ENCODE measurements around the gene DUSP10. TPM values are rescaled to one million over a fixed set of nuclear protein-coding genes. Genes with fewer than 3 reads are reported as not detected.

The DUSP10 gene
- total and polyA plus RNA-seq, 2 of the 13 experiments (the other 11 are each of a cell fraction or from before 2014, with no cell fraction given): 2.1 to 4.4 TPM

DNA sequence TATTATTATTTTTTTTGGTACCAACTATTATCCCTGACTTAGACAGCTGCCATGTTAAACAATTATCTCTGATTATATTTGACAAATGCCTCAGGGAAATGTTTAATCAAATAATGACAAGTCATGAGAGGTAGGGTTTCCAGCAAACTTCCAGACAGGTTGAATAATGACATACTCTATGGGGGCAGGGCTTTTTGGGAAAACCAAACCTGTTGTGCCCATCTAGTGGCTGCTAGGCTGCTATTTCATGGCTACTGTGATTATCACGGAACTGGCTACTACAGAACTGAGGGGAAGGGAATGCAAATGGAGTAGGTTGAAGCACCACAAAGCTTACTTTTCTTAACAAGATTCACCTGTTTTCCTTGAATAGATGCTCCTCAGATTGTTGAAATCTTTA lies 77.6 kb downstream of the DUSP10 start:
- ATAC-seq: no peak
- Histone ChIP-seq H3K9ac (ENCODE audit: insufficient read depth, low read depth, low read length) (no peak overlapping the region), H3K27me3 (ENCODE audit: control insufficient read depth in 1 of 2, insufficient read depth in 2 of 2, low read length in 2 of 2) (no peaks in the 10 kb centered on the region), H2AFZ (ENCODE audit: low read length) (no peak overlapping the region), H3K4me3 (replicated peaks in 1 of 3; ENCODE audit: insufficient read depth in 1 of 3, low read depth in 2 of 3, low read length in 3 of 3) (no peak overlapping the region), H3K79me2 (ENCODE audit: insufficient read depth, low read length) (no peaks in the 10 kb centered on the region), H3K4me1 (ENCODE audit: insufficient read depth, low read length) (no peaks in the 10 kb centered on the region), H3K9me3 (ENCODE audit: low read length) (no peaks in the 10 kb centered on the region), H3K36me3 (replicated peaks in 1 of 2; ENCODE audit: control insufficient read depth in 1 of 2, insufficient read depth in 2 of 2, low read length in 2 of 2) (no peaks in the 10 kb centered on the region), H3K4me2 (ENCODE audit: low read depth, low read length) (no peak overlapping the region), H3K27ac (ENCODE audit: extremely low read length, insufficient read depth, low read length) (no peak overlapping the region), H4K20me1 (ENCODE audit: insufficient read depth, low read length) (no peaks in the 10 kb centered on the region)
- CTCF ChIA-PET (ENCODE audit: low intra/inter-chr PET ratio, low total read pairs): no interaction called here
- TF ChIP-seq AGO1 (IDR thresholded peaks at IDR 0.05; ENCODE audit: low read depth, low read length, poor library complexity, severe bottlenecking) (no peak), NFRKB (IDR thresholded peaks at IDR 0.05) (no peak)
- BruUV-seq (replicated peaks): no TSS peak
- WGBS (ENCODE audit: low lambda C conversion rate): 0% methylated on average over 1 of the region's 1 CpG
- in situ Hi-C loops (cut with HindIII; ENCODE audit: extremely low pct_ligation_motif_present, low pct_unique_long_range_greater_than_20kb) (no loop called here), intact Hi-C loops (cut with micrococcal nuclease; ENCODE audit: unreplicated experiment) (loop anchor here (5.0 kb wide), 1 partner anchor 78 kb away; the partner anchor contains the start of gene DUSP10)
- POLR2A ChIA-PET: no interaction called here
- DNase-seq (ENCODE audit: low spot score): no peak
- no peak for FAIRE-seq

DNA sequence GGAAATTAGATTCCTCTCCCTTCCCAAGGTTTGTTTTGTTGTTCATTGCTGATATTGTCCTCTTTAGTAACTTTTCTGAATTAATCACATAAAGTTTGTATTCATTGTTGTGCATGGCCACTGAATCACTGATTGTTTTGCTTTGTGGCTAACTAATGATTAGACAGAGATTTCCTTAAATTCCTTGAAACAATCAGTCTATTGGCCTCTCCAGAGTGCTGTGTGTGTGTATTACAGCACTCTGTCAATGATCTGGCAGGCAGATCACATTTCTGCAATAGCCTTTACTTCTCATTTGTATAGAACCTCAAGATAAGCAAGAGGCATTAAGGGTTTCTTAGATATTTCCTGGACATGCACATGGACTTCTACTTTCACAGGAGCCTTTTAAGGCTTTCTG lies 78.6 kb downstream of the DUSP10 start:
- Histone ChIP-seq H3K4me3 (replicated peaks in 1 of 3; ENCODE audit: insufficient read depth in 1 of 3, low read depth in 2 of 3, low read length in 3 of 3) (no peak overlapping the region), H3K27me3 (ENCODE audit: control insufficient read depth in 1 of 2, insufficient read depth in 2 of 2, low read length in 2 of 2) (no peaks in the 10 kb centered on the region), H3K9me3 (ENCODE audit: low read length) (no peaks in the 10 kb centered on the region), H3K79me2 (ENCODE audit: insufficient read depth, low read length) (no peaks in the 10 kb centered on the region), H2AFZ (ENCODE audit: low read length) (no peak overlapping the region), H3K27ac (ENCODE audit: extremely low read length, insufficient read depth, low read length) (no peak overlapping the region), H3K4me1 (ENCODE audit: insufficient read depth, low read length) (no peaks in the 10 kb centered on the region), H3K9ac (ENCODE audit: insufficient read depth, low read depth, low read length) (no peak overlapping the region), H3K4me2 (ENCODE audit: low read depth, low read length) (no peak overlapping the region), H4K20me1 (ENCODE audit: insufficient read depth, low read length) (no peaks in the 10 kb centered on the region), H3K36me3 (replicated peaks in 1 of 2; ENCODE audit: control insufficient read depth in 1 of 2, insufficient read depth in 2 of 2, low read length in 2 of 2) (no peaks in the 10 kb centered on the region)
- no TSS peak for BruUV-seq (replicated peaks)
- intact Hi-C loops (cut with micrococcal nuclease; ENCODE audit: unreplicated experiment): loop anchor here (5.0 kb wide), 1 partner anchor 79 kb away; the partner anchor contains the start of gene DUSP10
- CTCF ChIA-PET (ENCODE audit: low intra/inter-chr PET ratio, low total read pairs): no interaction called here
- DNase-seq (ENCODE audit: low spot score): no peak
- POLR2A ChIA-PET: no interaction called here
- in situ Hi-C loops (cut with HindIII; ENCODE audit: extremely low pct_ligation_motif_present, low pct_unique_long_range_greater_than_20kb): no loop called here
- no peak for ATAC-seq
- TF ChIP-seq ZNF570 (CRISPR knock-in tag; IDR thresholded peaks at IDR 0.05; ENCODE audit: borderline replicate concordance) (no peak), BRD4 (CRISPR knock-in tag; IDR thresholded peaks at IDR 0.05) (no peak), HNRNPLL (IDR thresholded peaks at IDR 0.05; ENCODE audit: low read depth, low read length, poor library complexity, severe bottlenecking) (no peak), TBX2 (CRISPR knock-in tag; IDR thresholded peaks at IDR 0.05; ENCODE audit: borderline replicate concordance) (no peak), E2F1 (CRISPR knock-in tag; IDR thresholded peaks at IDR 0.05) (no peak), HOXA7 (CRISPR knock-in tag; IDR thresholded peaks at IDR 0.05) (no peak)
- TF ChIP-seq, protein P1, sequence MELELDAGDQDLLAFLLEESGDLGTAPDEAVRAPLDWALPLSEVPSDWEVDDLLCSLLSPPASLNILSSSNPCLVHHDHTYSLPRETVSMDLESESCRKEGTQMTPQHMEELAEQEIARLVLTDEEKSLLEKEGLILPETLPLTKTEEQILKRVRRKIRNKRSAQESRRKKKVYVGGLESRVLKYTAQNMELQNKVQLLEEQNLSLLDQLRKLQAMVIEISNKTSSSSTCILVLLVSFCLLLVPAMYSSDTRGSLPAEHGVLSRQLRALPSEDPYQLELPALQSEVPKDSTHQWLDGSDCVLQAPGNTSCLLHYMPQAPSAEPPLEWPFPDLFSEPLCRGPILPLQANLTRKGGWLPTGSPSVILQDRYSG (CRISPR knock-in tag; IDR thresholded peaks at IDR 0.05): no peak
- no peak for FAIRE-seq
